ENCODE data around the gene PNPLA3. TPM values are rescaled to one million over a fixed set of nuclear protein-coding genes. Genes with fewer than 3 reads are reported as not detected.

The PNPLA3 gene
- total and polyA plus RNA-seq, 2 experiments from 2014 or later: 17.1 to 17.3 TPM

GRCh38 chr22:43974028-43974545 lies 50.5 kb downstream of the PNPLA3 start:
- Histone ChIP-seq H3K9me2 (replicated peaks; ENCODE audit: insufficient read depth) (no peaks in the 10 kb centered on the region), H3K4me2 (no peak overlapping the region), H3K79me2 (no peaks in the 10 kb centered on the region), H3K36me3 (replicated peaks; ENCODE audit: insufficient read depth, low read depth) (no peaks in the 10 kb centered on the region), H3K27ac (no peak overlapping the region), H2AFZ (no peak overlapping the region), H3K4me1 (ENCODE audit: insufficient read depth) (no peaks in the 10 kb centered on the region), H3K9me3 (ENCODE audit: low read depth) (no peaks in the 10 kb centered on the region), H4K20me1 (ENCODE audit: insufficient read depth, poor library complexity, severe bottlenecking) (no peaks in the 10 kb centered on the region), H3K4me3 (no peak overlapping the region), H3K27me3 (no peaks in the 10 kb centered on the region)
- DNase-seq (ENCODE audit: low spot score): no peak
- TF ChIP-seq EZH2phosphoT487 (IDR thresholded peaks at IDR 0.05; ENCODE audit: low read depth, severe bottlenecking, unreplicated experiment) (no peak), EZH2 (IDR thresholded peaks at IDR 0.05; ENCODE audit: borderline replicate concordance) (no peak), CTCF (IDR thresholded peaks at IDR 0.05; ENCODE audit: poor library complexity) (no peak)
- 97% methylated on average over 19 of the region's 19 CpGs for WGBS (ENCODE audit: low lambda C conversion rate, missing lambda C conversion rate)

- H3K79me2 ChIP-seq: no peaks in the 10 kb centered on the region
- H4K20me1 ChIP-seq (ENCODE audit: insufficient read depth, poor library complexity, severe bottlenecking): no peaks in the 10 kb centered on the region
- H3K4me3 ChIP-seq: no peak overlapping the region
- no peaks in the 10 kb centered on the region for H3K36me3 ChIP-seq (replicated peaks; ENCODE audit: insufficient read depth, low read depth)
- H3K9me3 ChIP-seq (ENCODE audit: low read depth): no peaks in the 10 kb centered on the region
- H3K27me3 ChIP-seq: no peaks in the 10 kb centered on the region
- H3K9me2 ChIP-seq (replicated peaks; ENCODE audit: insufficient read depth): no peaks in the 10 kb centered on the region
- TF ChIP-seq EZH2 (IDR thresholded peaks at IDR 0.05; ENCODE audit: borderline replicate concordance) (no peak), EZH2phosphoT487 (IDR thresholded peaks at IDR 0.05; ENCODE audit: low read depth, severe bottlenecking, unreplicated experiment) (no peak), CTCF (IDR thresholded peaks at IDR 0.05; ENCODE audit: poor library complexity) (no peak)
- no peak overlapping the region for H3K27ac ChIP-seq
- DNase-seq (ENCODE audit: low spot score): no peak
- WGBS (ENCODE audit: low lambda C conversion rate, missing lambda C conversion rate): 86% methylated on average over 4 of the region's 4 CpGs
- H3K4me1 ChIP-seq (ENCODE audit: insufficient read depth): no peaks in the 10 kb centered on the region
- H2AFZ ChIP-seq: no peak overlapping the region
- H3K4me2 ChIP-seq: no peak overlapping the region
Observed at GRCh38 chr22:43975041-43975440, 51.4 kb downstream of the PNPLA3 start.

GRCh38 chr22:43976861-43977795 lies 53.5 kb downstream of the PNPLA3 start:
- Histone ChIP-seq H4K20me1 (ENCODE audit: insufficient read depth, poor library complexity, severe bottlenecking) (no peaks in the 10 kb centered on the region), H3K4me2 (no peak overlapping the region), H3K4me1 (ENCODE audit: insufficient read depth) (no peaks in the 10 kb centered on the region), H3K9me3 (ENCODE audit: low read depth) (no peaks in the 10 kb centered on the region), H2AFZ (no peak overlapping the region), H3K36me3 (replicated peaks; ENCODE audit: insufficient read depth, low read depth) (no peaks in the 10 kb centered on the region), H3K79me2 (no peaks in the 10 kb centered on the region), H3K9me2 (replicated peaks; ENCODE audit: insufficient read depth) (no peaks in the 10 kb centered on the region), H3K27ac (no peak overlapping the region), H3K4me3 (no peak overlapping the region), H3K27me3 (no peaks in the 10 kb centered on the region)
- no peak for TF ChIP-seq EZH2phosphoT487 (IDR thresholded peaks at IDR 0.05; ENCODE audit: low read depth, severe bottlenecking, unreplicated experiment)
- no peak for TF ChIP-seq CTCF (IDR thresholded peaks at IDR 0.05; ENCODE audit: poor library complexity)
- no peak for TF ChIP-seq EZH2 (IDR thresholded peaks at IDR 0.05; ENCODE audit: borderline replicate concordance)
- 93% methylated on average over 16 of the region's 19 CpGs for WGBS (ENCODE audit: low lambda C conversion rate, missing lambda C conversion rate)
- DNase-seq (ENCODE audit: low spot score): no peak

Data from hepatocyte (in vitro differentiated cells).